Esophagus squamous epithelium (tissue), 4 donors: ENCODE data around the gene KRT27.

ENCODE experiments used
- POLR2A ChIP-seq, 4 donors: fragments of 450-650 bp; IDR thresholded peaks; one replicate each; pipeline ENCODE4 v1.6.1; 2017; ENCODE audit warnings: antibody characterized with exemption in 4 of 4, mild to moderate bottlenecking in 4 of 4, moderate library complexity in 3 of 4
- TF ChIP-seq, protein P1 (sequence below), 6 experiments: fragments of 450-650 bp in 4 of 6; fragments of 200-600 bp in 2 of 6; sonication (generic) in 2 of 6; IDR thresholded peaks; one replicate each; pipeline ENCODE4 v1.5.1; 2016 to 2019; ENCODE audit warnings: antibody characterized with exemption in 6 of 6, mild to moderate bottlenecking in 4 of 6, moderate library complexity in 4 of 6

GRCh38 chr17:40772101-40772500 is 10.2 kb downstream of the KRT27 start, which contains the start of gene KRT26:
- TF ChIP-seq, protein P1, sequence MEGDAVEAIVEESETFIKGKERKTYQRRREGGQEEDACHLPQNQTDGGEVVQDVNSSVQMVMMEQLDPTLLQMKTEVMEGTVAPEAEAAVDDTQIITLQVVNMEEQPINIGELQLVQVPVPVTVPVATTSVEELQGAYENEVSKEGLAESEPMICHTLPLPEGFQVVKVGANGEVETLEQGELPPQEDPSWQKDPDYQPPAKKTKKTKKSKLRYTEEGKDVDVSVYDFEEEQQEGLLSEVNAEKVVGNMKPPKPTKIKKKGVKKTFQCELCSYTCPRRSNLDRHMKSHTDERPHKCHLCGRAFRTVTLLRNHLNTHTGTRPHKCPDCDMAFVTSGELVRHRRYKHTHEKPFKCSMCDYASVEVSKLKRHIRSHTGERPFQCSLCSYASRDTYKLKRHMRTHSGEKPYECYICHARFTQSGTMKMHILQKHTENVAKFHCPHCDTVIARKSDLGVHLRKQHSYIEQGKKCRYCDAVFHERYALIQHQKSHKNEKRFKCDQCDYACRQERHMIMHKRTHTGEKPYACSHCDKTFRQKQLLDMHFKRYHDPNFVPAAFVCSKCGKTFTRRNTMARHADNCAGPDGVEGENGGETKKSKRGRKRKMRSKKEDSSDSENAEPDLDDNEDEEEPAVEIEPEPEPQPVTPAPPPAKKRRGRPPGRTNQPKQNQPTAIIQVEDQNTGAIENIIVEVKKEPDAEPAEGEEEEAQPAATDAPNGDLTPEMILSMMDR (IDR thresholded peaks at IDR 0.05) = no peak
- TF ChIP-seq POLR2A (IDR thresholded peaks at IDR 0.05) = no peak
